GM12878 (cell line): ENCODE data around the gene SCRN1. TPM values are rescaled to one million over a fixed set of nuclear protein-coding genes. Genes with fewer than 3 reads are reported as not detected.

Experiments
- ATAC-seq: fragments of 200-7000 bp; cut with Tn5 transposase; 3 replicates; pipeline ENCODE4 v1.9.1; 2020; ENCODE audit warnings: mild to moderate bottlenecking, moderate library complexity
- BruUV-seq: library from RNA; stranded (reverse); fragments of 400-500 nt; replicated peaks from 2 replicates; lab custom pipeline; 2021; lab: Mats Ljungman, UMichigan
- CTCF ChIA-PET: fragments of 300-600 bp; sonication (Branson Sonifier 250); formaldehyde crosslinking; extraction: SDS; loops from one replicate; lab custom pipeline; 2021; ENCODE audit warnings: inconsistent platforms; lab: Yijun Ruan, JAX
- POLR2A ChIA-PET: fragments of 350-600 bp; formaldehyde crosslinking; extraction: SDS; loops from one replicate; lab custom pipeline; 2021; ENCODE audit warnings: inconsistent platforms; lab: Charles Lee
- RAD21 ChIA-PET: fragments of 300-600 bp; sonication (Branson Sonifier 250); formaldehyde crosslinking; loops from one replicate; lab custom pipeline; 2023; ENCODE audit warnings: antibody characterized with exemption; ENCODE audit not compliant: unreplicated experiment; lab: Charles Lee
- SMC1A ChIA-PET: fragments of 300-600 bp; sonication (Branson Sonifier 250); formaldehyde crosslinking; loops from one replicate; lab custom pipeline; 2023; ENCODE audit not compliant: unreplicated experiment, uncharacterized antibody; lab: Charles Lee
- DNase-seq: peaks from one replicate; pipeline ENCODE4 v3.0.0-alpha.2; 2011; ENCODE audit warnings: low read depth, low spot score
- FAIRE-seq: peaks from 3 replicates; lab custom pipeline; 2011; peaks lifted over from hg19 to GRCh38; lab: Jason Lieb, UNC
- H2AFZ ChIP-seq: 2 replicates; pipeline ENCODE4 v1.6.0; 2011; ENCODE audit warnings: low read depth, low read length, control low read depth; ENCODE audit not compliant: control insufficient read depth
- H3K27ac ChIP-seq: 2 replicates; pipeline ENCODE4 v1.5.1; 2011; ENCODE audit warnings: control low read depth; ENCODE audit not compliant: control insufficient read depth, insufficient read depth
- H3K27me3 ChIP-seq, 2 experiments: replicated peaks in 1 of 2; 2 replicates each; pipeline versions ENCODE4 v1.6.0 to v1.6.1; 2011; ENCODE audit warnings: low read length in 1 of 2; ENCODE audit not compliant: control insufficient read depth in 2 of 2, insufficient read depth in 2 of 2
- H3K36me3 ChIP-seq, 2 experiments: 2 replicates each; pipeline ENCODE4 v1.5.1; 2011; ENCODE audit warnings: low read length in 1 of 2; ENCODE audit not compliant: control insufficient read depth in 2 of 2, insufficient read depth in 2 of 2
- H3K4me1 ChIP-seq: 2 replicates; pipeline ENCODE4 v1.6.1; 2011; ENCODE audit warnings: mild to moderate bottlenecking, low read length, moderate library complexity, mixed read lengths; ENCODE audit not compliant: control insufficient read depth, insufficient read depth
- H3K4me2 ChIP-seq: 2 replicates; pipeline ENCODE4 v1.6.0; 2011; ENCODE audit warnings: control low read depth; ENCODE audit not compliant: control insufficient read depth, insufficient read depth
- H3K4me3 ChIP-seq: fragments of 200-600 bp; sonication (generic); 2 replicates; pipeline ENCODE4 v1.5.1; 2016
- H3K79me2 ChIP-seq: 2 replicates; pipeline ENCODE4 v1.6.0; 2011; ENCODE audit warnings: low read length; ENCODE audit not compliant: control insufficient read depth, insufficient read depth
- H3K9ac ChIP-seq: 2 replicates; pipeline ENCODE4 v1.8.0; 2011; ENCODE audit warnings: low read length, control low read depth, mixed read lengths; ENCODE audit not compliant: control insufficient read depth, insufficient read depth
- H3K9me3 ChIP-seq: replicated peaks from 3 replicates; pipeline ENCODE4 v1.5.1; 2011; ENCODE audit warnings: mild to moderate bottlenecking, low read length; ENCODE audit not compliant: control insufficient read depth, insufficient read depth
- H4K20me1 ChIP-seq: 2 replicates; pipeline ENCODE4 v1.6.0; 2011; ENCODE audit not compliant: control insufficient read depth, insufficient read depth
- BCLAF1 ChIP-seq: fragments of 450-650 bp; IDR thresholded peaks from 2 replicates; pipeline ENCODE4 v1.6.1; 2017; ENCODE audit warnings: antibody characterized with exemption, mild to moderate bottlenecking, moderate library complexity
- CUX1 ChIP-seq: IDR thresholded peaks from 2 replicates; pipeline ENCODE4 v1.6.1; 2012; ENCODE audit warnings: improper control_type of control experiment, low read depth, low read length; ENCODE audit not compliant: insufficient replicate concordance
- JUNB ChIP-seq: IDR thresholded peaks from 2 replicates; pipeline ENCODE4 v1.6.1; 2016; ENCODE audit warnings: antibody characterized with exemption, mild to moderate bottlenecking
- MEF2A ChIP-seq: IDR thresholded peaks from 2 replicates; pipeline ENCODE4 v1.6.1; 2011; ENCODE audit warnings: low read depth, mild to moderate bottlenecking, low read length, moderate library complexity; ENCODE audit not compliant: insufficient read depth
- SKIL ChIP-seq: fragments of 450-650 bp; IDR thresholded peaks from 2 replicates; pipeline ENCODE4 v1.6.1; 2017; ENCODE audit warnings: mild to moderate bottlenecking, low read depth, inconsistent platforms; ENCODE audit not compliant: poor library complexity, severe bottlenecking
- WGBS: methylation state at CpG from one replicate; pipeline ENCODE4 v1.1.6; 2016; ENCODE audit warnings: low lambda C conversion rate; ENCODE audit not compliant: insufficient replicate concordance, insufficient coverage; ENCODE audit errors: missing lambda C conversion rate; 5-methylcytosine and 5-hydroxymethylcytosine counted together
- in situ Hi-C: fragments of 300-500 bp; cut with MboI; formaldehyde crosslinking; loops from 9 replicates; pipeline ENCODE4 v1.14.3; 2018; ENCODE audit warnings: mixed read lengths
- intact Hi-C: fragments of 100-400 bp; cut with micrococcal nuclease; formaldehyde crosslinking; loops from one replicate; pipeline ENCODE4 v1.14.2; 2022; ENCODE audit not compliant: unreplicated experiment
- polyA plus RNA-seq, 11 experiments: library from polyadenylated mRNA; depleted of rRNA in 4 of 11; unstranded in 6 of 11; stranded (reverse) in 5 of 11; fragments of >200 nt; fragmentation: Nextera tagmentation in 4 of 11; fragmentation: Illumina TruSeq in 1 of 11; extraction: Ambion mirVana in 4 of 11; extraction: Trizol in 1 of 11; gene quantifications; 1 replicate in 1 of 11; 2 replicates in 10 of 11; pipeline versions ENCODE4 v1.2.1 to v1.2.3, GENCODE V29; 2011 to 2016; ENCODE audit warnings: inconsistent platforms in 2 of 11, missing spikeins in 2 of 11, low read depth in 1 of 11
- total RNA-seq, 4 experiments: library from RNA; depleted of rRNA in 3 of 4; stranded (reverse); fragments of >200 nt in 3 of 4; fragmentation: Illumina TruSeq in 1 of 4; extraction: Trizol in 1 of 4; gene quantifications; 2 replicates each; pipeline versions ENCODE4 v1.2.1 to v1.2.3, GENCODE V29; 2013 to 2021

The SCRN1 gene
- total and polyA plus RNA-seq, 10 of the 15 experiments (the other 5 are each of a cell fraction or from before 2014, with no cell fraction given), result 11.1 to 67.6 (median 41.7) TPM

GRCh38 chr7:30032310-30033125 is 42.9 kb upstream of the SCRN1 start:
- Histone ChIP-seq H3K36me3 (no peaks in the 10 kb centered on the region; a peak in 1 of 4 replicates), H3K4me1 (peaks cover 7% of the 10 kb centered on the region; the same call in 1 of the 2 replicates), H3K79me2 (peaks cover 6% of the 10 kb centered on the region), H4K20me1 (no peaks in the 10 kb centered on the region), H3K27ac (no peak overlapping the region), H3K9me3 (no peaks in the 10 kb centered on the region), H3K4me3 (no peak overlapping the region), H3K27me3 (no peaks in the 10 kb centered on the region), H2AFZ (no peak overlapping the region), H3K4me2 (peak overlapping the region; percentile 47), H3K9ac (no peak overlapping the region)
- in situ Hi-C loops, result no loop called here
- CTCF ChIA-PET, result interaction anchor here (0.6 to 2.4 kb wide), 2 partner anchors 29 to 132 kb away, joined by 3 to 13 read pairs; no protein-coding TSS in a partner anchor
- SMC1A ChIA-PET, result interaction anchor here (0.8 to 3.6 kb wide), 2 partner anchors 29 to 37 kb away, joined by 3 to 19 read pairs; no protein-coding TSS in a partner anchor
- no peak for FAIRE-seq
- 43% methylated on average over 4 of the region's 4 CpGs for WGBS
- POLR2A ChIA-PET, result no interaction called here
- no TSS peak for BruUV-seq
- intact Hi-C loops, result no loop called here
- TF ChIP-seq CUX1, result no peak
- peak; percentile 13; the same call in 1 of the 2 replicates for TF ChIP-seq JUNB
- no peak for TF ChIP-seq SKIL
- TF ChIP-seq BCLAF1, result no peak
- TF ChIP-seq MEF2A, result 0 out of 2 replicates have a peak, but pooled peaks have one; percentile 53
- DNase-seq, result no peak
- RAD21 ChIA-PET, result interaction anchor here (1.2 to 2.1 kb wide), 2 partner anchors 29 to 111 kb away, joined by 3 to 6 read pairs; no protein-coding TSS in a partner anchor
- ATAC-seq, result no peak
